Spleen (tissue), 7 donors: ENCODE data around the gene MAU2.

Source experiments
- CTCF ChIP-seq, 11 experiments: fragments of 200-600 bp in 7 of 11; fragments of 450-650 bp in 4 of 11; sonication (generic) in 4 of 11; IDR thresholded peaks in 8 of 11; conservative IDR thresholded peaks in 3 of 11; 1 replicate in 7 of 11; 2 replicates in 4 of 11; pipeline versions ENCODE4 v1.4.0 to v1.8.0; 2016 to 2021; ENCODE audit warnings: antibody characterized with exemption in 11 of 11, inconsistent platforms in 4 of 11, mild to moderate bottlenecking in 1 of 11
- POLR2A ChIP-seq, 3 donors: fragments of 450-650 bp; IDR thresholded peaks; one replicate each; pipeline ENCODE4 v1.5.1; 2017; ENCODE audit warnings: antibody characterized with exemption in 3 of 3, mild to moderate bottlenecking in 1 of 3
- POLR2AphosphoS5 ChIP-seq, 3 donors: sonication (generic); formaldehyde crosslinking; IDR thresholded peaks; one replicate each; pipeline ENCODE4 v1.5.1; 2017; ENCODE audit warnings: antibody characterized with exemption in 3 of 3
- donor health status: DM: no; HTN: no; CAD: no; lungs with moderate emphysema.
- donor health status: DM: no; HTN: no; CAD: no.
- donor health status: DM: no; HTN: no; CAD: no.

GRCh38 chr19:19406878-19407632 is 86.4 kb downstream of the MAU2 start:
- no peak for TF ChIP-seq POLR2A (IDR thresholded peaks at IDR 0.05)
- TF ChIP-seq CTCF (IDR thresholded peaks at IDR 0.05 in 8 of 11, conservative IDR thresholded peaks at IDR 0.05 in 3 of 11), result peak in 5 of 11 experiments; percentile 11 to 62 (median 48)
- TF ChIP-seq POLR2AphosphoS5 (IDR thresholded peaks at IDR 0.05), result peak in 2 of 3 donors; percentile 13 to 43
